ENCODE measurements around the gene C1GALT1. TPM values are rescaled to one million over a fixed set of nuclear protein-coding genes. Genes with fewer than 3 reads are reported as not detected.

The C1GALT1 gene
- total and polyA plus RNA-seq, 2 experiments from 2014 or later = 38.7 to 71.8 TPM

GRCh38 chr7:7254908-7255307 is 72.6 kb downstream of the C1GALT1 start:
- no peak overlapping the region for H3K4me3 ChIP-seq
- no peak overlapping the region for H3K4me2 ChIP-seq
- no peak for TF ChIP-seq CTCF (IDR thresholded peaks at IDR 0.05; ENCODE audit: poor library complexity)
- TF ChIP-seq EZH2phosphoT487 (IDR thresholded peaks at IDR 0.05; ENCODE audit: low read depth, severe bottlenecking, unreplicated experiment) = no peak
- no peak for TF ChIP-seq EZH2 (IDR thresholded peaks at IDR 0.05; ENCODE audit: borderline replicate concordance)
- no peaks in the 10 kb centered on the region for H3K27me3 ChIP-seq
- no peaks in the 10 kb centered on the region for H3K36me3 ChIP-seq (replicated peaks; ENCODE audit: insufficient read depth, low read depth)
- H2AFZ ChIP-seq = no peak overlapping the region
- H3K27ac ChIP-seq = peak overlapping the region; percentile 43
- no peaks in the 10 kb centered on the region for H3K79me2 ChIP-seq
- DNase-seq (ENCODE audit: low spot score) = peak; percentile 19
- peaks cover 6% of the 10 kb centered on the region for H3K4me1 ChIP-seq (ENCODE audit: insufficient read depth)
- H4K20me1 ChIP-seq (ENCODE audit: insufficient read depth, poor library complexity, severe bottlenecking) = no peaks in the 10 kb centered on the region
- no peaks in the 10 kb centered on the region for H3K9me2 ChIP-seq (replicated peaks; ENCODE audit: insufficient read depth)
- H3K9me3 ChIP-seq (ENCODE audit: low read depth) = no peaks in the 10 kb centered on the region
- 75% methylated on average over 5 of the region's 5 CpGs for WGBS (ENCODE audit: low lambda C conversion rate, missing lambda C conversion rate)

- no peak for DNase-seq (ENCODE audit: low spot score)
- Histone ChIP-seq H3K27me3 (no peaks in the 10 kb centered on the region), H3K4me2 (no peak overlapping the region), H3K9me2 (replicated peaks; ENCODE audit: insufficient read depth) (no peaks in the 10 kb centered on the region), H2AFZ (no peak overlapping the region), H3K79me2 (no peaks in the 10 kb centered on the region), H3K36me3 (replicated peaks; ENCODE audit: insufficient read depth, low read depth) (no peaks in the 10 kb centered on the region), H3K9me3 (ENCODE audit: low read depth) (no peaks in the 10 kb centered on the region), H3K27ac (no peak overlapping the region), H3K4me1 (ENCODE audit: insufficient read depth) (peaks cover 6% of the 10 kb centered on the region), H3K4me3 (no peak overlapping the region), H4K20me1 (ENCODE audit: insufficient read depth, poor library complexity, severe bottlenecking) (no peaks in the 10 kb centered on the region)
- whole genome bisulfite sequencing (ENCODE audit: low lambda C conversion rate, missing lambda C conversion rate) = 85% methylated on average over 6 of the region's 6 CpGs
- TF ChIP-seq EZH2 (IDR thresholded peaks at IDR 0.05; ENCODE audit: borderline replicate concordance) = no peak
- TF ChIP-seq EZH2phosphoT487 (IDR thresholded peaks at IDR 0.05; ENCODE audit: low read depth, severe bottlenecking, unreplicated experiment) = no peak
- no peak for TF ChIP-seq CTCF (IDR thresholded peaks at IDR 0.05; ENCODE audit: poor library complexity)
These were observed 74.5 kb downstream of the C1GALT1 start for GRCh38 chr7:7256731-7257274.

GRCh38 chr7:7257899-7258692 is 75.8 kb downstream of the C1GALT1 start:
- 89% methylated on average over 7 of the region's 7 CpGs for WGBS (ENCODE audit: low lambda C conversion rate, missing lambda C conversion rate)
- Histone ChIP-seq H3K27me3 (no peaks in the 10 kb centered on the region), H4K20me1 (ENCODE audit: insufficient read depth, poor library complexity, severe bottlenecking) (no peaks in the 10 kb centered on the region), H3K4me2 (no peak overlapping the region), H3K27ac (no peak overlapping the region), H3K9me3 (ENCODE audit: low read depth) (no peaks in the 10 kb centered on the region), H2AFZ (no peak overlapping the region), H3K79me2 (no peaks in the 10 kb centered on the region), H3K4me1 (ENCODE audit: insufficient read depth) (peaks cover 6% of the 10 kb centered on the region), H3K4me3 (no peak overlapping the region), H3K9me2 (replicated peaks; ENCODE audit: insufficient read depth) (no peaks in the 10 kb centered on the region), H3K36me3 (replicated peaks; ENCODE audit: insufficient read depth, low read depth) (no peaks in the 10 kb centered on the region)
- no peak for DNase-seq (ENCODE audit: low spot score)
- TF ChIP-seq EZH2phosphoT487 (IDR thresholded peaks at IDR 0.05; ENCODE audit: low read depth, severe bottlenecking, unreplicated experiment) = no peak
- no peak for TF ChIP-seq CTCF (IDR thresholded peaks at IDR 0.05; ENCODE audit: poor library complexity)
- no peak for TF ChIP-seq EZH2 (IDR thresholded peaks at IDR 0.05; ENCODE audit: borderline replicate concordance)

Measured in hepatocyte (in vitro differentiated cells).